ENCODE results near the gene LCOR. TPM values are rescaled to one million over a fixed set of nuclear protein-coding genes. Genes with fewer than 3 reads are reported as not detected.

The LCOR gene
- total RNA-seq, 1 donor from 2014 or later = 68.2 TPM

GRCh38 chr10:97003151-97003803 is 171.2 kb downstream of the LCOR start:
- Mint-ChIP-seq H3K9me3 (peaks cover 14% of the 10 kb centered on the region), H3K4me3 (no peak overlapping the region), H3K27me3 (ENCODE audit: low read depth) (peaks cover 3% of the 10 kb centered on the region), H3K4me1 (peaks cover 3% of the 10 kb centered on the region), H3K36me3 (no peaks in the 10 kb centered on the region), H3K27ac (no peak overlapping the region)
- TF ChIP-seq CTCF (IDR thresholded peaks at IDR 0.05; ENCODE audit: unreplicated experiment) = no peak
- DNase-seq (ENCODE audit: low spot score in 2 of 2, unreplicated experiment in 2 of 2) = no peak

GRCh38 chr10:97003804-97004201 is 171.7 kb downstream of the LCOR start:
- Mint-ChIP-seq H3K4me1 (no peaks in the 10 kb centered on the region), H3K4me3 (no peak overlapping the region), H3K27me3 (ENCODE audit: low read depth) (peaks cover 3% of the 10 kb centered on the region), H3K36me3 (no peaks in the 10 kb centered on the region), H3K9me3 (peaks cover 14% of the 10 kb centered on the region), H3K27ac (no peak overlapping the region)
- DNase-seq (ENCODE audit: low spot score in 2 of 2, unreplicated experiment in 2 of 2) = no peak
- no peak for TF ChIP-seq CTCF (IDR thresholded peaks at IDR 0.05; ENCODE audit: unreplicated experiment)

DNA sequence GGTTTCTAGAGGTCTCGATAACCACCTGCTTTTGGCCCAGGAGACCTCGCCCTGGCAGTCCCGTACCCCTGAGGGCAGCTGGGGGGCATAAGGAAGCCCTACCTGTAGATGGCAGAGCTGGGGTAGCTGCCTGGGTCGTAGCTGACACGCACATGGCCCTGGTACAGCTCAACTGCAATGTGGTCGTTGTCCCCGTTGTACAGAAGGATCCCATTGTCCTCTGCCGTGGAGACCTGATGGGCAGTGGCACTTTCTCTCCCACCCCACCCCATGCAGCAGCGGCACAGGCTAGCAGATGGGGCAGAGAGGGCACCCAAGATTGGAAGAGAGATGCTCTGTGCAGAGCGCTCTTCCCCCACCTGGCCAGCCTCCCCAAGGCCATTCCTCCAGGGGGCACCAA is 172.5 kb downstream of the LCOR start:
- peaks cover 3% of the 10 kb centered on the region for H3K27me3 Mint-ChIP-seq (ENCODE audit: low read depth)
- H3K36me3 Mint-ChIP-seq = no peaks in the 10 kb centered on the region
- DNase-seq (ENCODE audit: low spot score in 2 of 2, unreplicated experiment in 2 of 2) = no peak
- TF ChIP-seq CTCF (IDR thresholded peaks at IDR 0.05; ENCODE audit: unreplicated experiment) = no peak
- H3K4me3 Mint-ChIP-seq = no peak overlapping the region
- H3K4me1 Mint-ChIP-seq = no peaks in the 10 kb centered on the region
- H3K27ac Mint-ChIP-seq = no peak overlapping the region
- H3K9me3 Mint-ChIP-seq = peaks cover 14% of the 10 kb centered on the region

GRCh38 chr10:97005349-97005748 is 173.3 kb downstream of the LCOR start:
- Mint-ChIP-seq H3K36me3 (no peaks in the 10 kb centered on the region), H3K9me3 (peaks cover 18% of the 10 kb centered on the region), H3K27me3 (ENCODE audit: low read depth) (peaks cover 3% of the 10 kb centered on the region), H3K4me3 (no peak overlapping the region), H3K4me1 (no peaks in the 10 kb centered on the region), H3K27ac (no peak overlapping the region)
- DNase-seq (ENCODE audit: low spot score in 2 of 2, unreplicated experiment in 2 of 2) = no peak
- TF ChIP-seq CTCF (IDR thresholded peaks at IDR 0.05; ENCODE audit: unreplicated experiment) = no peak

- Mint-ChIP-seq H3K9me3 (peaks cover 18% of the 10 kb centered on the region), H3K27me3 (ENCODE audit: low read depth) (peaks cover 3% of the 10 kb centered on the region), H3K4me1 (no peaks in the 10 kb centered on the region), H3K27ac (no peak overlapping the region), H3K4me3 (no peak overlapping the region), H3K36me3 (no peaks in the 10 kb centered on the region)
- no peak for DNase-seq (ENCODE audit: low spot score in 2 of 2, unreplicated experiment in 2 of 2)
- TF ChIP-seq CTCF (IDR thresholded peaks at IDR 0.05; ENCODE audit: unreplicated experiment) = no peak
Observed at GRCh38 chr10:97006364-97006763, 174.3 kb downstream of the LCOR start.

DNA sequence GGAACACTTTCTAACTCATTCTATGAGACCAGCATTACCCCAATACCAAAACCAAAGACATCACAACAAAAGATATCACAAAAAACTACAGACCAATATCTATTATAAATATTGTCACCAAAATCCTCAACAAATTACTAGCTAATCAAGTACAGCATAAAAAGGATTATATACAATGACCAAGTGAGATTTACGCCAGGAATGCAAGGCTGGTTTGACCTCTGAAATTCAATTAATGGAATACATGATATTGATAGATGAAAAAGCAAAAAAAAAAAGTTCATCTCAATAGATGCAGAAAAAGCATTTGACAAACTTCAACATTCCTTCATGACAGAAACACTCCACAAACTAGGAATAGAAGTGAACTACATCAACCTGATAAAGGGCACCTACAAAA is 175.3 kb downstream of the LCOR start:
- no peak for TF ChIP-seq CTCF (IDR thresholded peaks at IDR 0.05; ENCODE audit: unreplicated experiment)
- DNase-seq (ENCODE audit: low spot score in 2 of 2, unreplicated experiment in 2 of 2) = no peak
- Mint-ChIP-seq H3K4me1 (no peaks in the 10 kb centered on the region), H3K27ac (no peak overlapping the region), H3K27me3 (ENCODE audit: low read depth) (peaks cover 3% of the 10 kb centered on the region), H3K9me3 (peaks cover 18% of the 10 kb centered on the region), H3K4me3 (no peak overlapping the region), H3K36me3 (no peaks in the 10 kb centered on the region)
